HCT116 (cell line): ENCODE results near the gene ZNF462.
"Not testable (repeated sequence)": the region's sequence is repeated elsewhere in the genome, so short reads cannot be mapped to it uniquely, and the experiment has no call there.

Experiments used
- POLR2A ChIP-seq: IDR thresholded peaks from 2 replicates; pipeline ENCODE4 v1.7.0; 2011; ENCODE audit warnings: borderline replicate concordance; ENCODE audit not compliant: insufficient read depth, insufficient read length; ENCODE audit errors: extremely low read depth
- YY1 ChIP-seq: IDR thresholded peaks from 2 replicates; pipeline ENCODE4 v1.6.1; 2011; ENCODE audit warnings: low read length, low read depth, moderate library complexity, mild to moderate bottlenecking; ENCODE audit not compliant: insufficient replicate concordance; ENCODE audit errors: extremely low read depth

DNA sequence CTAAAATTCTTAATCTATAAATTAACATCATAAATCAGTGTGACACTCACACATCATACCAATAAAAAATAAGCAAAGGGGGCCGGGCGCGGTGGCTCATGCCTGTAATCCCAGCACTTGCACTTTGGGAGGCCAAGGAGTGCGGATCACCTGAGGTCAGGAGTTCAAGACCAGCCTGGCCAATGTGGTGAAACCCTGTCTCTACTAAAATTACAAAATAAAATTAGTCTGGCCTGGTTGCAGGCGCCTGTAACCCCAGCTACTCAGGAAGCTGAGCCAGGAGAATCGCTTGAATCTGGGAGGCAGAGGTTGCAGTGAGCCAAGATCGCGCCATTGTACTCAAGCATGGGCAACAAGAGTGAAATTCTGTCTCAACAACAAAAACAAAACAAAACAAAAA, 11.3 kb upstream of the ZNF462 start:
- not testable (repeated sequence) for TF ChIP-seq POLR2A, YY1
